Heart left ventricle (tissue), 13 donors: ENCODE measurements around the gene IGF2.

Experiments
- CTCF ChIP-seq, 12 donors: fragments of 200-600 bp; sonication (generic) in 4 of 12; IDR thresholded peaks; one replicate each; pipeline versions ENCODE4 v1.5.0 to v1.8.0; 2018 to 2022; ENCODE audit warnings: antibody characterized with exemption in 12 of 12, mild to moderate bottlenecking in 5 of 12
- POLR2A ChIP-seq, 2 donors: fragments of 450-650 bp; IDR thresholded peaks; one replicate each; pipeline ENCODE4 v1.6.1; 2017; ENCODE audit warnings: antibody characterized with exemption in 2 of 2, mild to moderate bottlenecking in 2 of 2, moderate library complexity in 2 of 2
- donor health status: ischemic (EF 13 %, LVEDD 7.1; RV severe dilation, severe dysfunction).
- donor health status: DM: no; HTN: yes; CAD: no.
- donor health status: DM: no; HTN: no; CAD: no.
- donor health status: ischemic (EF 25% LVEDD 6.9; RV normal size, moderate dysfunction).
- donor health status: ischemic (EF 25% LVEDD 5.7; RV mildly dilated, moderate dysfunction).
- donor health status: ischemic (EF 35%, LVEDD 5.7; RV mildly dilated, moderate dysfunction).
- donor health status: nonischemic (EF 11% LVEDD 7.7; RV severe dilation, severe dysfunction).
- donor health status: DM: yes; HTN: yes; CAD: no.
- donor health status: PGD.
- donor health status: ischemic (EF 29% LVEDD 5.4; RV normal size, mild dysfunction).
- donor health status: nonischemic (EF 23%, LVEDD 6.1; RV moderate dilation, normal function).

- TF ChIP-seq CTCF (IDR thresholded peaks at IDR 0.05) (no peak), POLR2A (IDR thresholded peaks at IDR 0.05) (no peak)
Observed at GRCh38 chr11:2133241-2134021, 5.8 kb downstream of the IGF2 start.
